WTC11 (cell line): Measurements from ENCODE around the gene OSBPL5. TPM values are rescaled to one million over a fixed set of nuclear protein-coding genes. Genes with fewer than 3 reads are reported as not detected.

Experiments
- ATAC-seq: fragments of 200-7000 bp; cut with Tn5 transposase; 2 replicates; pipeline ENCODE4 v1.10.0; 2021; ENCODE audit warnings: mild to moderate bottlenecking, moderate library complexity
- CTCF ChIA-PET: fragments of 300-600 bp; sonication (Branson Sonifier 250); formaldehyde crosslinking; loops from one replicate; lab custom pipeline; 2021; ENCODE audit warnings: antibody characterized with exemption; lab: Charles Lee
- POLR2A ChIA-PET: fragments of 350-600 bp; sonication (Branson Sonifier 250); formaldehyde crosslinking; loops from one replicate; lab custom pipeline; 2021; ENCODE audit warnings: antibody characterized with exemption; lab: Charles Lee
- DNase-seq: peaks from one replicate; pipeline ENCODE4 v3.0.0; 2021; ENCODE audit warnings: low spot score
- H3K27ac Mint-ChIP-seq: 2 replicates; pipeline ENCODE4 v1.8.0; 2021; ENCODE audit warnings: mixed read lengths
- H3K27me3 Mint-ChIP-seq: 2 replicates; pipeline ENCODE4 v1.8.0; 2021; ENCODE audit warnings: low read depth, mild to moderate bottlenecking, moderate library complexity, mixed read lengths
- H3K36me3 Mint-ChIP-seq: 2 replicates; pipeline ENCODE4 v1.8.0; 2021; ENCODE audit warnings: mixed read lengths
- H3K4me1 Mint-ChIP-seq: 2 replicates; pipeline ENCODE4 v1.8.0; 2022; ENCODE audit warnings: mixed read lengths
- H3K4me3 Mint-ChIP-seq: 2 replicates; pipeline ENCODE4 v1.8.0; 2021; ENCODE audit warnings: mild to moderate bottlenecking, moderate library complexity, mixed read lengths
- H3K9me3 Mint-ChIP-seq: 2 replicates; pipeline ENCODE4 v1.8.0; 2021; ENCODE audit warnings: mixed read lengths
- ELF4 ChIP-seq: sonication (generic); formaldehyde crosslinking; IDR thresholded peaks from 2 replicates; pipeline ENCODE4 v1.8.1; 2022; ENCODE audit warnings: low read depth, mild to moderate bottlenecking, moderate library complexity, missing genetic modification reagents
- EMX1 ChIP-seq: fragments of 250-450 bp; sonication (Bioruptor Pico); IDR thresholded peaks from 2 replicates; pipeline ENCODE4 v1.8.0; 2021; ENCODE audit warnings: mild to moderate bottlenecking
- JUN ChIP-seq: sonication (generic); formaldehyde crosslinking; IDR thresholded peaks from 2 replicates; pipeline ENCODE4 v1.8.0; 2023; ENCODE audit warnings: mild to moderate bottlenecking, missing genetic modification reagents
- KAT7 ChIP-seq: sonication (generic); formaldehyde crosslinking; IDR thresholded peaks from 2 replicates; pipeline ENCODE4 v1.8.1; 2023; ENCODE audit warnings: missing genetic modification reagents, mild to moderate bottlenecking, borderline replicate concordance
- MXD4 ChIP-seq: fragments of 250-450 bp; sonication (Bioruptor Pico); IDR thresholded peaks from 2 replicates; pipeline ENCODE4 v1.8.0; 2021; ENCODE audit warnings: mild to moderate bottlenecking, moderate library complexity, borderline replicate concordance
- MYBL2 ChIP-seq: sonication (generic); formaldehyde crosslinking; IDR thresholded peaks from 2 replicates; pipeline ENCODE4 v1.8.1; 2023; ENCODE audit warnings: mild to moderate bottlenecking, moderate library complexity, missing genetic modification reagents
- NFYB ChIP-seq: sonication (generic); formaldehyde crosslinking; conservative IDR thresholded peaks from 2 replicates; pipeline ENCODE4 v1.8.0; 2022; ENCODE audit warnings: low read depth, missing genetic modification reagents
- NR1H2 ChIP-seq: sonication (generic); formaldehyde crosslinking; IDR thresholded peaks from 2 replicates; pipeline ENCODE4 v1.9.0; 2021; ENCODE audit warnings: mild to moderate bottlenecking, moderate library complexity, missing genetic modification reagents
- OVOL2 ChIP-seq: fragments of 250-450 bp; sonication (Bioruptor Pico); IDR thresholded peaks from 2 replicates; pipeline ENCODE4 v1.9.0; 2021; ENCODE audit warnings: mild to moderate bottlenecking, borderline replicate concordance
- RORB ChIP-seq: fragments of 250-450 bp; sonication (Bioruptor Pico); IDR thresholded peaks from 2 replicates; pipeline ENCODE4 v1.9.0; 2021; ENCODE audit warnings: mild to moderate bottlenecking
- SOX15 ChIP-seq: fragments of 250-450 bp; sonication (Bioruptor Pico); IDR thresholded peaks from 2 replicates; pipeline ENCODE4 v1.9.0; 2021; ENCODE audit warnings: mild to moderate bottlenecking
- SP1 ChIP-seq: sonication (generic); formaldehyde crosslinking; conservative IDR thresholded peaks from 2 replicates; pipeline ENCODE4 v1.8.1; 2022; ENCODE audit warnings: missing genetic modification reagents
- TEAD1 ChIP-seq: sonication (generic); formaldehyde crosslinking; IDR thresholded peaks from 2 replicates; pipeline ENCODE4 v1.8.0; 2022; ENCODE audit warnings: mild to moderate bottlenecking, missing genetic modification reagents
- ZNF138 ChIP-seq: sonication (generic); formaldehyde crosslinking; conservative IDR thresholded peaks from 2 replicates; pipeline ENCODE4 v1.8.1; 2022; ENCODE audit warnings: mild to moderate bottlenecking, moderate library complexity, missing genetic modification reagents
- ZNF232 ChIP-seq: sonication (generic); formaldehyde crosslinking; IDR thresholded peaks from 2 replicates; pipeline ENCODE4 v1.8.0; 2022; ENCODE audit warnings: mild to moderate bottlenecking, missing genetic modification reagents
- total RNA-seq: library from RNA; stranded (reverse); gene quantifications from 3 replicates; pipeline ENCODE4 v1.2.3, GENCODE V29; 2021
- TF ChIP-seq, protein P1 (sequence below): sonication (generic); formaldehyde crosslinking; IDR thresholded peaks from 2 replicates; pipeline ENCODE4 v1.8.1; 2023; ENCODE audit warnings: mild to moderate bottlenecking, missing genetic modification reagents, borderline replicate concordance
- TF ChIP-seq, protein P2 (sequence below): sonication (generic); formaldehyde crosslinking; IDR thresholded peaks from 2 replicates; pipeline ENCODE4 v1.8.1; 2023; ENCODE audit warnings: mild to moderate bottlenecking, moderate library complexity, missing genetic modification reagents
- TF ChIP-seq, protein P3 (sequence below): fragments of 250-450 bp; sonication (Bioruptor Pico); conservative IDR thresholded peaks from 2 replicates; pipeline ENCODE4 v1.9.0; 2021; ENCODE audit warnings: mild to moderate bottlenecking
- TF ChIP-seq, protein P4 (sequence below): sonication (generic); formaldehyde crosslinking; IDR thresholded peaks from 2 replicates; pipeline ENCODE4 v1.8.1; 2023; ENCODE audit warnings: mild to moderate bottlenecking, missing genetic modification reagents
- TF ChIP-seq, protein P5 (sequence below): sonication (generic); formaldehyde crosslinking; IDR thresholded peaks from 2 replicates; pipeline ENCODE4 v1.8.0; 2022; ENCODE audit warnings: mild to moderate bottlenecking, missing genetic modification reagents

OSBPL5 gene
- total RNA-seq, 1 experiment from 2014 or later: 17.7 TPM

DNA sequence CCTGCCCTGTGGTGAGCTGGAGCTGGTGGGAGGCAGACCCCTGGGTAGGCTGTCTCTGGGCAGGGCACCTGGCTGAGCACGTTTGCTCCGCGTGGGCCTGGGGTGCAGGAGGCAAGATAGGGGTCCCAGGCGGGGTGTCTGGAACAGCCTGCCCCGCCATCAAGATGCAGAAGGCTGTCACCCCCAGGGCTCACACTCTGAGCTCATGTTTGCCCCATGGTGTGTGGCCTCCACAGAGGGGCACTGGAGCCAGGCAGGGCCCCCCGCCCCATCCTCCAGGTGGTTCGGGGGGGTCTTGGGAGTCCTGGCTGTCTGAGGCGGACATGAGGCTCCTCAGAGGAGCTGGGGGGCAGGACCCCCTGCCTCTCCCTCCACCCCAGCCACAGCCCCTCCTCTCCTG lies 79.0 kb downstream of the OSBPL5 start:
- Mint-ChIP-seq H3K4me3 (no peak overlapping the region), H3K4me1 (no peaks in the 10 kb centered on the region), H3K9me3 (no peaks in the 10 kb centered on the region), H3K27ac (no peak overlapping the region), H3K27me3 (peaks cover 6% of the 10 kb centered on the region; the same call in 1 of the 2 replicates), H3K36me3 (no peaks in the 10 kb centered on the region)
- ATAC-seq: no peak
- TF ChIP-seq, protein P1, sequence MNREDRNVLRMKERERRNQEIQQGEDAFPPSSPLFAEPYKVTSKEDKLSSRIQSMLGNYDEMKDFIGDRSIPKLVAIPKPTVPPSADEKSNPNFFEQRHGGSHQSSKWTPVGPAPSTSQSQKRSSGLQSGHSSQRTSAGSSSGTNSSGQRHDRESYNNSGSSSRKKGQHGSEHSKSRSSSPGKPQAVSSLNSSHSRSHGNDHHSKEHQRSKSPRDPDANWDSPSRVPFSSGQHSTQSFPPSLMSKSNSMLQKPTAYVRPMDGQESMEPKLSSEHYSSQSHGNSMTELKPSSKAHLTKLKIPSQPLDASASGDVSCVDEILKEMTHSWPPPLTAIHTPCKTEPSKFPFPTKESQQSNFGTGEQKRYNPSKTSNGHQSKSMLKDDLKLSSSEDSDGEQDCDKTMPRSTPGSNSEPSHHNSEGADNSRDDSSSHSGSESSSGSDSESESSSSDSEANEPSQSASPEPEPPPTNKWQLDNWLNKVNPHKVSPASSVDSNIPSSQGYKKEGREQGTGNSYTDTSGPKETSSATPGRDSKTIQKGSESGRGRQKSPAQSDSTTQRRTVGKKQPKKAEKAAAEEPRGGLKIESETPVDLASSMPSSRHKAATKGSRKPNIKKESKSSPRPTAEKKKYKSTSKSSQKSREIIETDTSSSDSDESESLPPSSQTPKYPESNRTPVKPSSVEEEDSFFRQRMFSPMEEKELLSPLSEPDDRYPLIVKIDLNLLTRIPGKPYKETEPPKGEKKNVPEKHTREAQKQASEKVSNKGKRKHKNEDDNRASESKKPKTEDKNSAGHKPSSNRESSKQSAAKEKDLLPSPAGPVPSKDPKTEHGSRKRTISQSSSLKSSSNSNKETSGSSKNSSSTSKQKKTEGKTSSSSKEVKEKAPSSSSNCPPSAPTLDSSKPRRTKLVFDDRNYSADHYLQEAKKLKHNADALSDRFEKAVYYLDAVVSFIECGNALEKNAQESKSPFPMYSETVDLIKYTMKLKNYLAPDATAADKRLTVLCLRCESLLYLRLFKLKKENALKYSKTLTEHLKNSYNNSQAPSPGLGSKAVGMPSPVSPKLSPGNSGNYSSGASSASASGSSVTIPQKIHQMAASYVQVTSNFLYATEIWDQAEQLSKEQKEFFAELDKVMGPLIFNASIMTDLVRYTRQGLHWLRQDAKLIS (CRISPR knock-in tag): no peak
- TF ChIP-seq NFYB (CRISPR knock-in tag): no peak
- no peak for TF ChIP-seq NR1H2
- TF ChIP-seq ZNF232 (CRISPR knock-in tag): no peak
- TF ChIP-seq, protein P2, sequence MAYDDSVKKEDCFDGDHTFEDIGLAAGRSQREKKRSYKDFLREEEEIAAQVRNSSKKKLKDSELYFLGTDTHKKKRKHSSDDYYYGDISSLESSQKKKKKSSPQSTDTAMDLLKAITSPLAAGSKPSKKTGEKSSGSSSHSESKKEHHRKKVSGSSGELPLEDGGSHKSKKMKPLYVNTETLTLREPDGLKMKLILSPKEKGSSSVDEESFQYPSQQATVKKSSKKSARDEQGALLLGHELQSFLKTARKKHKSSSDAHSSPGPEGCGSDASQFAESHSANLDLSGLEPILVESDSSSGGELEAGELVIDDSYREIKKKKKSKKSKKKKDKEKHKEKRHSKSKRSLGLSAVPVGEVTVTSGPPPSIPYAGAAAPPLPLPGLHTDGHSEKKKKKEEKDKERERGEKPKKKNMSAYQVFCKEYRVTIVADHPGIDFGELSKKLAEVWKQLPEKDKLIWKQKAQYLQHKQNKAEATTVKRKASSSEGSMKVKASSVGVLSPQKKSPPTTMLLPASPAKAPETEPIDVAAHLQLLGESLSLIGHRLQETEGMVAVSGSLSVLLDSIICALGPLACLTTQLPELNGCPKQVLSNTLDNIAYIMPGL (CRISPR knock-in tag): no peak
- no peak for TF ChIP-seq RORB (CRISPR knock-in tag)
- TF ChIP-seq SOX15 (CRISPR knock-in tag): no peak
- ChIA-PET POLR2A (no interaction called here), CTCF (interaction anchor here (0.8 kb wide), 2 partner anchors 49 kb away, joined by 3 to 4 read pairs; no protein-coding TSS in a partner anchor)
- no peak for DNase-seq

- POLR2A ChIA-PET: interaction anchor here (0.8 to 1.5 kb wide), 2 partner anchors 13 to 28 kb away, joined by 3 to 5 read pairs; partner anchors contain the start of gene CARS1
- Mint-ChIP-seq H3K27me3 (peaks cover 6% of the 10 kb centered on the region; the same call in 1 of the 2 replicates), H3K36me3 (no peaks in the 10 kb centered on the region), H3K4me3 (no peak overlapping the region), H3K9me3 (no peaks in the 10 kb centered on the region)
- CTCF ChIA-PET: interaction anchor here (1.1 kb wide), 1 partner anchor 48 kb away, joined by 3 read pairs; no protein-coding TSS in a partner anchor
- DNase-seq: no peak
- TF ChIP-seq ELF4 (CRISPR knock-in tag) (no peak), TEAD1 (no peak), NFYB (CRISPR knock-in tag) (no peak), OVOL2 (no peak)
- TF ChIP-seq, protein P3, sequence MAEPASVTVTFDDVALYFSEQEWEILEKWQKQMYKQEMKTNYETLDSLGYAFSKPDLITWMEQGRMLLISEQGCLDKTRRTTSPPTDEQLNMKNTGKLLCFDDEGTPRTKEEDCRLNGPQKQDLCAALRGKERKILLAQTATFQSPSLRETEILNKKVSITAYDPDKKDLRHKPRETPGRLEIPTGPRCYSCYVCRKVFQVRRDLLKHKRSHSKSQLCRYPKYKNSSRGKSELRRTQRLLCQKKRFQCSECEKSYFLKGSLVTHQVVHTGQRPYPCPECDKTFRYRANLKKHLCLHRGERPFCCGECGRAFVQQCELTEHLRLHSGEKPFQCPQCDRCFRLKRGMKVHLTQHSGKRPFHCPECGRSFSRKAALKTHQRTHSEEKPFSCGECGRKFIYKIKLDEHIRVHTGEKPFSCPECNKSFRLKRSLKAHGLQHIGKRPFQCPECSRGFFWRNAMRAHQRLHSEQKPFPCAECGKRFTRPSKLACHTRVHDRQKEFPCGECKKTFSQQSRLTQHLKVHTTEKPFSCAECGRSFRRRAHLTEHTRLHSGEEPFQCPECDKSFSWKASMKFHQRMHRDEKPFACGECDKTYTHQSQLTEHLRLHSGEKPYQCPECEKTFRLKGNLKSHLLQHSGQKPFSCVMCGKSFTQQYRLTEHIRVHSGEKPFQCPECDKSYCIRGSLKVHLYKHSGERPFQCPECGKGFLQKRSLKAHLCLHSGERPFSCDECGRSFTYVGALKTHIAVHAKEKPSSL: no peak
- TF ChIP-seq, all 79 proteins: peak for 0
- H3K4me1 Mint-ChIP-seq: no peaks in the 10 kb centered on the region
- no peak for ATAC-seq
- H3K27ac Mint-ChIP-seq: no peak overlapping the region
Observed at GRCh38 chr11:3085052-3085451, 80.1 kb downstream of the OSBPL5 start.

GRCh38 chr11:3083321-3083720 lies 81.8 kb downstream of the OSBPL5 start:
- Mint-ChIP-seq H3K4me3 (no peak overlapping the region), H3K9me3 (no peaks in the 10 kb centered on the region), H3K27me3 (peaks cover 6% of the 10 kb centered on the region; the same call in 1 of the 2 replicates), H3K4me1 (no peaks in the 10 kb centered on the region), H3K36me3 (no peaks in the 10 kb centered on the region), H3K27ac (no peak overlapping the region)
- ChIA-PET CTCF (no interaction called here), POLR2A (no interaction called here)
- no peak for ATAC-seq
- DNase-seq: no peak
- no peak for TF ChIP-seq ZNF138 (CRISPR knock-in tag)
- TF ChIP-seq, protein P4, sequence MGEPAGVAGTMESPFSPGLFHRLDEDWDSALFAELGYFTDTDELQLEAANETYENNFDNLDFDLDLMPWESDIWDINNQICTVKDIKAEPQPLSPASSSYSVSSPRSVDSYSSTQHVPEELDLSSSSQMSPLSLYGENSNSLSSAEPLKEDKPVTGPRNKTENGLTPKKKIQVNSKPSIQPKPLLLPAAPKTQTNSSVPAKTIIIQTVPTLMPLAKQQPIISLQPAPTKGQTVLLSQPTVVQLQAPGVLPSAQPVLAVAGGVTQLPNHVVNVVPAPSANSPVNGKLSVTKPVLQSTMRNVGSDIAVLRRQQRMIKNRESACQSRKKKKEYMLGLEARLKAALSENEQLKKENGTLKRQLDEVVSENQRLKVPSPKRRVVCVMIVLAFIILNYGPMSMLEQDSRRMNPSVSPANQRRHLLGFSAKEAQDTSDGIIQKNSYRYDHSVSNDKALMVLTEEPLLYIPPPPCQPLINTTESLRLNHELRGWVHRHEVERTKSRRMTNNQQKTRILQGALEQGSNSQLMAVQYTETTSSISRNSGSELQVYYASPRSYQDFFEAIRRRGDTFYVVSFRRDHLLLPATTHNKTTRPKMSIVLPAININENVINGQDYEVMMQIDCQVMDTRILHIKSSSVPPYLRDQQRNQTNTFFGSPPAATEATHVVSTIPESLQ (CRISPR knock-in tag): no peak
- TF ChIP-seq KAT7 (CRISPR knock-in tag): no peak
- no peak for TF ChIP-seq MYBL2 (CRISPR knock-in tag)
- no peak for TF ChIP-seq SP1 (CRISPR knock-in tag)
- TF ChIP-seq MXD4: no peak
- TF ChIP-seq JUN (CRISPR knock-in tag): no peak
- TF ChIP-seq, protein P5, sequence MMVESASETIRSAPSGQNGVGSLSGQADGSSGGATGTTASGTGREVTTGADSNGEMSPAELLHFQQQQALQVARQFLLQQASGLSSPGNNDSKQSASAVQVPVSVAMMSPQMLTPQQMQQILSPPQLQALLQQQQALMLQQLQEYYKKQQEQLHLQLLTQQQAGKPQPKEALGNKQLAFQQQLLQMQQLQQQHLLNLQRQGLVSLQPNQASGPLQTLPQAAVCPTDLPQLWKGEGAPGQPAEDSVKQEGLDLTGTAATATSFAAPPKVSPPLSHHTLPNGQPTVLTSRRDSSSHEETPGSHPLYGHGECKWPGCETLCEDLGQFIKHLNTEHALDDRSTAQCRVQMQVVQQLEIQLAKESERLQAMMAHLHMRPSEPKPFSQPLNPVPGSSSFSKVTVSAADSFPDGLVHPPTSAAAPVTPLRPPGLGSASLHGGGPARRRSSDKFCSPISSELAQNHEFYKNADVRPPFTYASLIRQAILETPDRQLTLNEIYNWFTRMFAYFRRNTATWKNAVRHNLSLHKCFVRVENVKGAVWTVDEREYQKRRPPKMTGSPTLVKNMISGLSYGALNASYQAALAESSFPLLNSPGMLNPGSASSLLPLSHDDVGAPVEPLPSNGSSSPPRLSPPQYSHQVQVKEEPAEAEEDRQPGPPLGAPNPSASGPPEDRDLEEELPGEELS (CRISPR knock-in tag): no peak
- TF ChIP-seq TEAD1: no peak
- TF ChIP-seq EMX1 (CRISPR knock-in tag): no peak
